MM.1S (cell line): ENCODE data around the gene GBGT1.

Source experiments
- CTCF ChIP-seq: fragments of 300-600 bp; sonication (generic); IDR thresholded peaks from 2 replicates; pipeline ENCODE4 v1.5.1; 2016; ENCODE audit warnings: antibody characterized with exemption, low read length, mixed read lengths
- EZH2phosphoT487 ChIP-seq: fragments of 300-600 bp; sonication (generic); IDR thresholded peaks from 2 replicates; pipeline ENCODE4 v1.6.1; 2018; ENCODE audit warnings: antibody characterized with exemption, low read length

GRCh38 chr9:133210609-133211008, 46.9 kb upstream of the GBGT1 start:
- TF ChIP-seq CTCF, result no peak
- no peak for TF ChIP-seq EZH2phosphoT487
